Measurements from ENCODE around the gene YARS1. TPM values are rescaled to one million over a fixed set of nuclear protein-coding genes. Genes with fewer than 3 reads are reported as not detected.

YARS1 gene
- polyA plus RNA-seq, 2 of the 4 experiments (the other 2 are of a cell fraction) = 92.5 to 103 TPM

GRCh38 chr1:32759521-32759981 lies 57.6 kb downstream of the YARS1 start:
- peak overlapping the region; percentile 19; the same call in 2 of the 3 replicates for H3K4me3 ChIP-seq
- ATAC-seq = peak; percentile 41 to 56
- 4% methylated on average over 3 of the region's 5 CpGs for WGBS (ENCODE audit: missing lambda C conversion rate)
- peak overlapping the region; percentile 99 for H3K27ac ChIP-seq
- H3K4me2 ChIP-seq = peak overlapping the region; percentile 95
- H3K9me3 ChIP-seq = no peaks in the 10 kb centered on the region
- TF ChIP-seq NFE2L2 (conservative IDR thresholded peaks at IDR 0.05; ENCODE audit: low read length) = no peak
- no peak for TF ChIP-seq RNF2 (IDR thresholded peaks at IDR 0.05; ENCODE audit: borderline replicate concordance, low read depth)
- TF ChIP-seq HES2 (IDR thresholded peaks at IDR 0.05) = no peak
- TF ChIP-seq CBX8 (IDR thresholded peaks at IDR 0.05) = no peak
- TF ChIP-seq FOSB (CRISPR knock-in tag; IDR thresholded peaks at IDR 0.05) = no peak
- 0 out of 2 replicates have a peak, but pooled peaks have one; percentile 0 for TF ChIP-seq ZC3H11A (IDR thresholded peaks at IDR 0.05)
- TF ChIP-seq MYC (IDR thresholded peaks at IDR 0.05; ENCODE audit: borderline replicate concordance, low read length) = no peak
- no peak for TF ChIP-seq JUN (IDR thresholded peaks at IDR 0.05)
- no peak for TF ChIP-seq KDM5A (IDR thresholded peaks at IDR 0.05)
- POLR2A ChIA-PET = no interaction called here
- FAIRE-seq = no peak
- DNase-seq (ENCODE audit: low read depth in 1 of 2, low spot score in 1 of 2) = peak in 1 of 2 experiments; percentile 55
- H3K4me1 ChIP-seq = peaks cover 88% of the 10 kb centered on the region
- CTCF ChIA-PET = interaction anchor here (0.8 to 11.1 kb wide), 7 partner anchors 10 to 54 kb away, joined by 3 to 62 read pairs (median 4); no protein-coding TSS in a partner anchor

GRCh38 chr1:32758795-32759430 lies 58.2 kb downstream of the YARS1 start:
- CTCF ChIA-PET = interaction anchor here (0.8 to 11.1 kb wide), 7 partner anchors 9 to 53 kb away, joined by 3 to 62 read pairs (median 4); no protein-coding TSS in a partner anchor
- H3K4me3 ChIP-seq = no peak overlapping the region; the same call in 2 of the 3 replicates
- 67% methylated on average over 1 of the region's 1 CpG for WGBS (ENCODE audit: missing lambda C conversion rate)
- TF ChIP-seq MAFK (IDR thresholded peaks at IDR 0.05; ENCODE audit: partially characterized antibody) (no peak), POLR2AphosphoS2 (conservative IDR thresholded peaks at IDR 0.05; ENCODE audit: low read length) (no peak)
- ATAC-seq = no peak
- POLR2A ChIA-PET = no interaction called here
- H3K27ac ChIP-seq = peak overlapping the region; percentile 99
- H3K9me3 ChIP-seq = no peaks in the 10 kb centered on the region
- peak overlapping the region; percentile 95 for H3K4me2 ChIP-seq
- FAIRE-seq = no peak
- H3K4me1 ChIP-seq = peaks cover 85% of the 10 kb centered on the region
- no peak for DNase-seq (ENCODE audit: low read depth in 1 of 2, low spot score in 1 of 2)

- DNase-seq (ENCODE audit: low read depth in 1 of 2, low spot score in 1 of 2) (no peak), FAIRE-seq (no peak), ATAC-seq (no peak)
- TF ChIP-seq ZSCAN20 (CRISPR knock-in tag; IDR thresholded peaks at IDR 0.05) (no peak), POLR2AphosphoS2 (conservative IDR thresholded peaks at IDR 0.05; ENCODE audit: low read length) (no peak), TFCP2L1 (CRISPR knock-in tag; IDR thresholded peaks at IDR 0.05) (no peak), FOXS1 (CRISPR knock-in tag; IDR thresholded peaks at IDR 0.05) (no peak), RCOR1 (IDR thresholded peaks at IDR 0.05; ENCODE audit: low read depth, low read length) (no peak), ZC3H11A (IDR thresholded peaks at IDR 0.05) (no peak), RARB (CRISPR knock-in tag; IDR thresholded peaks at IDR 0.05) (no peak), MAX (IDR thresholded peaks at IDR 0.05) (no peak), CBX8 (IDR thresholded peaks at IDR 0.05) (no peak), RNF2 (IDR thresholded peaks at IDR 0.05; ENCODE audit: borderline replicate concordance, low read depth) (no peak), HEYL (CRISPR knock-in tag; IDR thresholded peaks at IDR 0.05) (no peak), BCL3 (IDR thresholded peaks at IDR 0.05) (no peak), JUNB (IDR thresholded peaks at IDR 0.05) (no peak), SMC3 (IDR thresholded peaks at IDR 0.05) (no peak), ELK1 (IDR thresholded peaks at IDR 0.05; ENCODE audit: low read depth, low read length) (no peak), JUN (IDR thresholded peaks at IDR 0.05) (no peak), USF2 (IDR thresholded peaks at IDR 0.05) (no peak), KDM5A (IDR thresholded peaks at IDR 0.05) (no peak), HOXA7 (CRISPR knock-in tag; IDR thresholded peaks at IDR 0.05) (no peak), HMGXB4 (CRISPR knock-in tag; IDR thresholded peaks at IDR 0.05; ENCODE audit: borderline replicate concordance) (no peak)
- POLR2A ChIA-PET = interaction anchor here (1.2 kb wide), 1 partner anchor 16 kb away, joined by 3 read pairs; a partner anchor contains a TSS
- CTCF ChIA-PET = interaction anchor here (0.7 to 11.1 kb wide), 6 partner anchors 11 to 115 kb away, joined by 3 to 62 read pairs (median 4); no protein-coding TSS in a partner anchor
- no peak overlapping the region for H3K4me3 ChIP-seq
- peak overlapping the region; percentile 99 for H3K27ac ChIP-seq
- peaks cover 84% of the 10 kb centered on the region for H3K4me1 ChIP-seq
- H3K4me2 ChIP-seq = peak overlapping the region; percentile 95
- no peaks in the 10 kb centered on the region for H3K9me3 ChIP-seq
- WGBS (ENCODE audit: missing lambda C conversion rate) = 66% methylated on average over 7 of the region's 7 CpGs
Observed at GRCh38 chr1:32758177-32758794, 58.9 kb downstream of the YARS1 start.

Measured in A549 (cell line).